ENCODE results near the gene TRIM29.
"Not testable (repeated sequence)": the region's sequence is repeated elsewhere in the genome, so short reads cannot be mapped to it uniquely, and the experiment has no call there.

The TRIM29 gene

GRCh38 chr11:120137611-120138521 lies at the start of gene TRIM29:
Gene TRIM29, minus strand, starts transcription at chr11:120138113. Its CDS starts 82 bp downstream, at chr11:120138031.
- peak; percentile 71 for DNase-seq

- no peak for DNase-seq
Observed at GRCh38 chr11:120186774-120187591, 49.1 kb upstream of the TRIM29 start.

- no peak for DNase-seq
Observed at GRCh38 chr11:120186456-120186773, 48.5 kb upstream of the TRIM29 start.

GRCh38 chr11:120185706-120186455 lies 48.0 kb upstream of the TRIM29 start:
- DNase-seq = no peak

GRCh38 chr11:120184946-120185705 lies 47.2 kb upstream of the TRIM29 start:
- DNase-seq = no peak

GRCh38 chr11:120184371-120184945 lies 46.5 kb upstream of the TRIM29 start:
- no peak for DNase-seq

- no peak for DNase-seq
Observed at GRCh38 chr11:120183701-120184141, 45.8 kb upstream of the TRIM29 start.

GRCh38 chr11:120182790-120183491 lies 45.0 kb upstream of the TRIM29 start:
- DNase-seq = peak; percentile 36

- DNase-seq = no peak
Observed at GRCh38 chr11:120182372-120182771, 44.5 kb upstream of the TRIM29 start.

GRCh38 chr11:120181376-120181975 lies 43.6 kb upstream of the TRIM29 start:
- no peak for DNase-seq

GRCh38 chr11:120180551-120181232 lies 42.8 kb upstream of the TRIM29 start:
- no peak for DNase-seq

- not testable (repeated sequence) for DNase-seq
Observed at GRCh38 chr11:120180063-120180462, 42.1 kb upstream of the TRIM29 start.

GRCh38 chr11:120179057-120179672 lies 41.3 kb upstream of the TRIM29 start:
- DNase-seq = no peak

GRCh38 chr11:120178561-120179056 lies 40.7 kb upstream of the TRIM29 start:
- DNase-seq = no peak

GRCh38 chr11:120174866-120175265 lies 37.0 kb upstream of the TRIM29 start:
- DNase-seq = no peak

- no peak for DNase-seq
Observed at GRCh38 chr11:120173807-120174206, 35.9 kb upstream of the TRIM29 start.

GRCh38 chr11:120173019-120173705 lies 35.2 kb upstream of the TRIM29 start:
- DNase-seq = no peak

- DNase-seq = peak; percentile 30
Observed at GRCh38 chr11:120172054-120172911, 34.4 kb upstream of the TRIM29 start.

All from NCI-H146 (cell line).